DMS79 treated with DMSO at 0.1 percent for 48 hours (cell line): ENCODE data around the gene SPDEF.

Experiments used
- DNase-seq: peaks from one replicate; lab custom pipeline; 2025; lab: John Stamatoyannopoulos, UW

SPDEF gene

DNA sequence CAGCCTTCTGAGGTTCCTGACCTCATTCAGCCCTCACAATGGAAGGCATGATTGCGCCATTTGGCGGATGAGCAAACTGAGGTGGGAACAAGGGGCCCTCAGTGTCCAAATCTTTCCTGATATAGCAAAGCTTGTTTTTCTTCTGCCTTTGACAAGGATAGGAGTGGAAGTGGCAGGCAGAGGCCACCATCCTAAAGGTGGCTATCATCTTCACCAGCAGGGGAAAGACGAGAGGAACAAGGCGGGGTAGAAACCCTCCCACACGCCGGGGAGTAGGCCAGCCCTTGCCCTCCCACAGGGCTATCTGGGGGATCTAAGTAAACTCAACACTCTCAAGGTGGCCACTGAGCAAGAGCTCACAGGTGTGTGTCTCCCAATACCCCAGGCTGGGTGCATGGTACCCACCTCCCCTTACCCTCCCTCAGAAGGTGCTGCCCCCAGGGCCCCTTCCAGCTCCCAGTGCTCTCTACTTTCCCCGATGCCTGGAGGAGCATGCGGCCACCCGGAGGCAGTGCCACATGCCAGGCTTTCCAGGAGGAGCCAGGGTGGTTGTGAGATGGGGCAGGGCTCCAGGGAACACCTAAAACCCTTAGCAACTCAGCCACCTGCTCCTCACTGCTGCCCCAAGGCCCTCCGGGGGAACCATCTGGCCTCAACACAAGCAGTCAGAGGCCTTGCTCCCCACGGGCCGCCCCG is 11.2 kb downstream of the SPDEF start:
- DNase-seq: no peak

DNA sequence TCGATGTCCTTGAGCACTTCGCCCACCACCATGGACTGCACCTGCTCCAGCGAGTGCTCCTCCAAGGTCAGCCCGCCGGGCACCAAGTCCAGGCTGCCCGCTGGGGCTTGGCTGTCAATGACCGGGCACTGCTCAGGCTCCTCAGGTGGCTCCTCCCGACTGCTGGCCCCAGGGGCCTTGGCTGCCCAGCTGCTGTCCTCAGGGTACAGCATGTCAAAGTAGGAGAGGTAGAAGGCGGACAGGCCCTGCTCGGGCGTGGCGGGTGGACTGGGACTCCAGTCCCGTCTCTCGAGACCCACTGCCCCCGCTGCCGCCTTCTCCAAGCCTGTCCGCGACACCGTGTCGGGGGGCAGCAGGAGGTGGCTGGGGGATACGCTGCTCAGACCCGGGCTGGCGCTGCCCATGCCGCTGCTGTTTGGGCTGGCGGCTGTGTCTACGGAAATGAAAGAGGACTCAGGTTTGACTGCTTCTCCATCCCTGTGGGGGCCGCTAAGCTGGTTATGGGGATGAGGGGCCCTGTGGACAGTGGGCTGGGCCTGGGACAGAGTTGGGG is 12.0 kb downstream of the SPDEF start:
- no peak for DNase-seq

DNA sequence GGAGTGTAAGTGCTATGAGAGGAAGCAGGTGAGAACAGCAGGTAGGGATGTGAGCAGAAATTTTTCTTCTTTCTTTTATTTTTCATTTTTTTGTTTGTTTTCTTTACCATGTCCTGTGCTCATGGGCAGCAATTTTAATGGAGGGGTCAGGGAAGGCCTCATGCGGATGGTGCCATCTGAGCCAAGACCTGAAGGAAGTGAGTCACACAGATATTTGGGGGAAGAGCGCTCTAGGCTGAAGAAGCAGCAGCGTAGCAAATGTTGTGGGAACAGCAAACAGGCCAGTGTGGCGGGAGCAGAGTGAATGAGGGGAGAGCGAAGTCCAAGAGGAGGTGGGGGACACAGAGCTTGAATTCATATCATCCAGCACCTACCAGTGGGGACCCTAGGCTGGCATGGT is 12.7 kb downstream of the SPDEF start:
- DNase-seq: no peak

DNA sequence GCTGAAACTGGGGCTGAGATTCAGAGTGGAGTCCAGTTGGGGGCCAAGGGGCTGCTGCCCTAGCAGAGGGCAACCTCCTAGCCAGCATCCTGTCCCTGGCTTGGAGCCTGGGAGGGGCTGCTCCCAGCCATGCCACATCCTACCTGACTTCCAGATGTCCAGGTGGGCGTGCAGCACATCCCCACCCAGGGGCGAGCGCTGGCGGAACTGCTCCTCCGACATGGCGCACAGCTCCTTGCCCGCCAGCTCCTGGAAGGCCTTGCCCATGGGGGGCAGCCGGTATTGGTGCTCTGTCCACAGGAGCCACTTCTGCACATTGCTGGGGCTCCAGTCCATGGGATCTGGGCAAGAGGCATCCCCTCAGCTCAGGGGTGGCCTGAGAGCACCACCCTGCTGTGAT is 15.3 kb downstream of the SPDEF start:
- DNase-seq: no peak

DNA sequence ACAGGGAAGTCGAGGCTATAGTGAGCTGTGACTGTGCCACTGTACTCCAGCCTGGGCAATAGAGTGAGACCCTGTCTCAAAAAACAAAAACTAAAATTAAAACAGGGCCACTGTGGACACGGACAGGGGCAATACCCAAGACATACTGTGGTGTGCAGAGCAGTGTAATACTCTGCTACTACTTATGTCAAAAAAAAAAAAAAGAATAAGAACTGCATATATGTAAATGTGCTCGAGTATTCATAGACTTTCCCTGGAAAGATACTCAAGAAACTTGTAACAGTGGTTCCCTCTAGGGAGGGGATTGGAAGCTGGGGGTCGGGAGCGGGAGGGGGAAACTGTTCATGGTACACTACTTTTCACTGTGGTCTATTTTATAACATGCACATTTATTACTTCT is 15.9 kb downstream of the SPDEF start:
- no peak for DNase-seq

DNA sequence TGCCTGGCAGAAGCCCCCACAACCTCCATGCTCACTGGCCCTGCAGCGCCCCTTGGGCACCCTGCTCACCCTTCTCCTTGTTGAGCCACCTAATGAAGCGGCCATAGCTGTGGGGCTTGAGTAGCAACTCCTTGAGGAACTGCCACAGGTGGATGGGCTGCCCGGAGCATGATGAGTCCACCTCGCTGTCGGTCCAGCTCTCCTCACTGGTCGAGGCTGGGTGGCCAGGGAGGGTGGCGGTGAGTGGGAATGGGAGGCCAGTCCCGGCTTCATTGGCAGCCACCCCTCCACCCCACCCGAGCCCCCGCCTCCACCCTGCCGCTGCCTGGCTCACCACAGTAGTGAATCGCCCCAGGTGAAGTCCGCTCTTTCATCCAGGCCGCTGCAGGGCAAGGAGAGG is 16.9 kb downstream of the SPDEF start:
- DNase-seq: no peak

DNA sequence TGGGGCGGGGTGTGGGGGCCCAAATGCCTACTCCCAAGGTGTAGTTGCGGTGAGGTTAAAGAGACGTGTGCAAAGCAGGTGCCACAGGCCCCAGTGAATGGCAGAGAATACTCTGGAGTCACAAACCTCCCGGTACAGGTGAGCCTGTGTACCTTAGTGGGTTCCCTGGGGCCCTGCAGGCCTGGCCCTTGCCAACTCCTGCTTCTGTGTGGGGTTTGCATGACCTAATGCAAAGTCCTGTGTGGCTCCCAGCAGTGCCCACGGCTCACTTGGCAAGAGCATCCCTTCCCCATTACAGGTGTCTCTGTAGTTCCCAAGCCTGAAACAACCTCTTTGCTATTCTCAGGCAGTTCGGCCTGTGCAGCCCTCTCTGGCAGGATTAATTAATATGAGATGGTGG is 17.5 kb downstream of the SPDEF start:
- peak; percentile 17 for DNase-seq

DNA sequence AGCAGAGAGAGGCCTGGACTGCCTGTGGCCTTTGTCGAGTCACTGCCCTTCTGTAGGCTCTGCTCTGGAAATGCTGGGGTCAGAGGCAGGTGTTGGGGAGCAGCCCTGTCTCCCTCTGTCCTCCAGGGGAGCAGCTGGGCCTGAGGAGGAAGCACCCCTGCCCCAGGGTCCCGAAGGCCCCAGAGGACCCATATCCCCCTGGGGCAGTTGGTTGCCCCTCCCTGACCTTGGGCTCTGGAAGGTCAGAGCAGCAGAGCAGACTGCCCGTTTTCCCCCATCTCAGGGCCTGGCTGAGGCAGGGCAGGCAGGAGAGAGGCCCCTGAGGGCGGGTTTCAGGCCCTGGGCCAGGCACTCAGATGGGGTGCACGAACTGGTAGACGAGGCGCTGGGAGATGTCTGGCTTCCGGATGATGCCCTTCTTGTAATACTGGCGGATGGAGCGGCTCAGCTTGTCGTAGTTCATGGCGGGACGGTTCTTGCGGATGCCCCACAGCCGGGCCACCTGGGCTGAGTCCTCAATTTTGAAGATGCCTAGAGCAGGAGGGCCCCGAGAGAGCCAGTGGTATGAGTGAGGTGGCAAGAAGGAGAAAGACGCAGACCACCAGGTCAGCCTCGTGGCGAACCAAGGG is 18.1 kb downstream of the SPDEF start:
- no peak for DNase-seq

DNA sequence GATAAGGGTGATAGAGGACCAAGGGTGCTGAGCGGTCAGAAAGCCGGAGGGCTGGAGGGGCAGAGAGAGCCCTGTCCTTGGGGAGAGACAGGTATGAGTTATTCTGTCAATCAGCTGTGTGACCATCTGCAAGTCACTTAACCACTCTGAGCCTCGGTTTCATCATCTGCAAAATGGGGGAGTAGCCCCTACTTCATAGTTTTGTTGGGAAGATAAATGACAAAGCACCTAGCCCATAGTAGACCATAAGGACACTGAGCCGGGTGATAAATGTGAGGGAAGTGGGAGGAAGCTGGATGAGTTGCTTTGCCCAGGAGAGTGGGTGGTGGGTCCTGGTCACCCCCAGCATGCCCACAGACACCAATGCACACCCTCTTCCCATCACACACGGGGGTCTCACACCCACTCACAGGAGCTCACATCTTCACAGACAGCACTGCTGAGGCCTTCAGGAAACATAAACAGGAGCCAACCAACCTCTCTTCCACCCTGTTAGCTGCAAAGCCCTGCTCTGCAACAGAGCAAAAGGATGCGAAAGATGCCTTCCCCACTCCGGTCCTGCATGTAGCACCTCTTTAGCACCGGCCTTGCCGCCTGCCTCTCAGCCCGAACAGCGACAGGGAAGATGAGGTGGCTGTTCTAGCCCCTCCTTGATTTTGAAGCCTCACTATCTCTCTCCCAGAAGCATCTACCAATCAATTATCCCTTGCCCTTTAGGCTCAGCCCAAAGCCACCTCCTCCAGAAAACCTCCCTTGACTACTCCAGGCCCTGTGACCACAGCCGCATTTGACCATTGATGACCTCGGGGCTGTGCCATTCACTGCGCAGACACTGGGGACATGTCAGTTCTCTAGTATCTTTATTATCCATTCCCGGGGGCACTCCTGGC is 18.9 kb downstream of the SPDEF start:
- no peak for DNase-seq

DNA sequence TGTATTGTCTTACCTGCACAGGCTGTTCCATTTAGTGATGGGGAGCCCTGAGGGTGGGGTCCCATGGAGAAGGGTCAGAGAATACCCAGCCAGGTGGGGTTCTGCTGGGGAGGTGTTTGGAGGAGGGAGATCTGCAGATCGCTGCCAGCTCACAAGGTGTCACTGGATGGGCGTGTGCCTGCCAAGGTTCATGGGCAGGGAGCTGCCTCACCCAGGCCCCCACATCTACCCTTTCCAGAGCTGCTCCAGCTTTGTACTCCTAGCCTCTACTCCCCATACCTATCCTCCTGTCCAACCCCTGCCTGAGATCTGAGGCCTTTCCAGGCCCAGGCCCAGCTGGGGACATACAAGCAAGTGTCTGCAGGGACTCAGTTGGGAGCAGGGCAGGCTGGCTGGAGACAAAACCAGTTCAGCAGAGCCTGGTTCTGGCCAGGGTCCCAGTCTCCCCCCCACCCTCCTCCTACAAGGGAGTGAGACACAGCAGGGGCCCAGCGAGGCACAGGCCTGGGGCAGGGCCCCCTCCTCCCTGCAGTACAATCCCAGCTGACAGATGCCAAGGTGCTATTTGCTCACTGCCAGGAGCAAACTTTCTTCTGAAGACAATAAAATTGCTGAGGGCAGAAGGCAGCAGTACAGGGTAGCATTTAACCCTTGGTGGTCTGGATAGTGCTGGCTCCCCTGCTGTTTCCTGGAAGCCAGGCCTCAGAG is 19.7 kb downstream of the SPDEF start:
- peak; percentile 43 for DNase-seq

DNA sequence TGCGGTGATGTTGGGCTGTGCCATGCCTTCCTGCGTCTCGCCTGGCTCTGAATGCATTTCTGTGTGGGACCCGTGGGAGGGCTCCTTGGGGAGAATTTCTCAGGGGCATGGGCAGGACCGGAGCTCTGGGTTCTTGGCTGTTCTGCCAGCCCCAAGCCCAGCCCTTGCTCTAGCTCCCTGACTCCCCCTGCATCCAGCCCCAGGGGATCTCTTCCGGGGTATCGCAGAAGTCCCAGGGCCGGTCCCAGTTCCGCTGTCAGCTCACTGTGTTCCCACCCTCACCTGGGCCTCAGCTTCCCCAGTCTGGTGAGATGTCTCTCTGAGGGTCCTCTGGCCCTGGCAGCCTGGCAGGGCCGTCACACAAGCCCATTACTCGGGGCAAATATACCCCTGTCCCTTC is 20.5 kb downstream of the SPDEF start:
- DNase-seq: no peak

DNA sequence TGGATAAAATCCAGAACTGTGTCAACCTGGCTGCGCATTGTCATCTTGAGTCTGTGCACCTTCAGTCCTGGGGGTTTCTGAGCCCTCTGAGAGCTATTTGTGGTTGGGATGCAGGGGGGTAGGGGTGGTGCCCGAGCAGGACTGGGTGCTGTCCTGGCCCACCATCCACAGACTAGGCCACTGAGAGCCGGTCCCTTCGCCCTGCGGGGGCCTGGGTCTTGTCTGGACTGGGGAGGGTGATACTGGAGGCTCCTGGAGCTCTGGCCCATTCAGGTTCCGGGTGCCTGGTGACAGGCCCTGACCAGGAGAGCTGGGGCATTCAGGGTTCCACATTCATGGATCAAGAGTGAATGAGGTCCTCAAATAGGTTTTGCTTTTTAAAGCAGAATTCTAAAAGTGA is 20.9 kb downstream of the SPDEF start:
- no peak for DNase-seq

DNA sequence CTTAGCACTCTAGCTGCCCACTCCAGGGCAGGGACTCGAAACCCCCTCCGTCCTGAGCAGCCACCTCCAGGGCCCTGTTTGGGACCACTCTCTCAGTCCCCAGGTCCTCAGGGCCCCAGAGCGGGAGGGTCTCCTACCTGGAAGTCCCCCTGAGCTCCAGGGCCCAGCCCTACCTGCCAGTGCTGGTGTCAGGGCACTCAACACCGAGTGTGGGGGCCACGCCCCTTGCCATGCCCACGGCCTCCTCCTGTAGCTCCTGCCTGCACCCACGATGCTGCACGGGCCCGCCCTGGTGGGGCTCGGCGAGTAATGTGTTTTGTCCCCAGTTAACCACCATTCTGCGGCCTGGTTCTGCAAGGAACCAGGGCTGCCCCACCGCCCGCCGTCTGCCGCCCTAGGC is 21.5 kb downstream of the SPDEF start:
- DNase-seq: no peak

DNA sequence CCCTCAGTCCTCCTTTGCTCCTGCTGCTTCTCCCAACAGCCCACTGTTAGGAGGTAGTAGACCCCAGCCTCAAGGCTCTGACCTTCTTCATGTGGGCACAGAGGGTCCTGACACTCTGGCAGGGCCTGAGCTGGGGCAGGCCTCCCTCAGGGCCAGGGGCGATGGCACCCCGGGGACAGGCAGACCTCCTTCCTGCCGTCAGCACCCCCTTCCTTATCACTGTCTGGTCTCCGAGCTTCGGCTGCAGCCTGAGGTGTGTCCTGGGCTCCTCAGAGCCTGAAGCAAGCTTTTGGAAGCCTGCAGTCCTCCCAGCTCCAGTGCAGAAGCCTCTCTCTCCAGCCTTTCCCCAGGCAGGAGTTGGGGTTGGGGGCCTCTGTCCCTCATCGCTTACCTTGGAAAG is 22.0 kb downstream of the SPDEF start:
- DNase-seq: no peak

DNA sequence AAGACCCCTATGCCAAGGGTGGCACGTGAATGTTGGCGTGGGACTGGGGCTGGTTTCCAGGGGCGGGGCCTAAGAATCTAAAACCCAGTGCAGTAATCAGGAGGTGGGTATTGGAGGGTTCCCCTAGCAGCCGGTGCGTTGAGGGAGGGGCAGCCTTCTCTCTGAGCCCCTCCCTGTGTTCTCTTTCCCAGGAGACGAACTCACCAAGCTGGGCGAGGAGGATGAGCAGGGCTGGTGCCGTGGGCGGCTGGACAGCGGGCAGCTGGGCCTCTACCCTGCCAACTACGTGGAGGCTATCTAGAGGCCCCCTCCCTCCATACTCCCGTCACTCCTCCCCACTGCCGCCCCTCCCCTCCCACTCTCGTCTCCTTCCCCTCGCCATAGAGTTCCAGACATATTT is 23.9 kb downstream of the SPDEF start:
- DNase-seq: no peak

DNA sequence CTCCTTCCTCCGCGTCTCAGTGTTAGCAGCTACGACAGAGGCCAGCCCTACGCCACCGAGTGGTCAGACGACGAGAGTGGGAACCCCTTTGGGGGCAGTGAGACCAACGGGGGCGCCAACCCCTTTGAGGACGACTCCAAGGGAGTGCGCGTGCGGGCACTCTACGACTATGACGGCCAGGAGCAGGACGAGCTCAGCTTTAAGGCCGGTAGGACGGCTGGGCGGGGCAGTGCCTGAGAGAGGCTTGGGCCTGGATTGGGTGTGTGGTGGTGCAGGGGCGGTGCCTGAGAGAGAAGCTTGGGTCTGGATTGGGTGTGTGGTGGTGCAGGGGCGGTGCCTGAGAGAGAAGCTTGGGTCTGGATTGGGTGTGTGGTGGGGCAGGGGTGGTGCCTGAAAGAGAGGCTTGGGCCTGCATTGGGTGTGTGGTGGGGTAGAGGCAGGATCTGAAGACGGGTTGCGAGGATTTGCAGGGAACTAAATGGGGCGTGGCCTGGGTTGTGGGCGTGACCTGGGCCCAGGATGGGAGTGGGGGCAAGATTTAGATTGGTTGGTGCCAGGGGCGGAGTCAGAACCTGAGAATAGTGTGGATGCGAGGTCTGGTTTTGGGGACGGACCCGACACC is 24.4 kb downstream of the SPDEF start:
- DNase-seq: no peak

DNA sequence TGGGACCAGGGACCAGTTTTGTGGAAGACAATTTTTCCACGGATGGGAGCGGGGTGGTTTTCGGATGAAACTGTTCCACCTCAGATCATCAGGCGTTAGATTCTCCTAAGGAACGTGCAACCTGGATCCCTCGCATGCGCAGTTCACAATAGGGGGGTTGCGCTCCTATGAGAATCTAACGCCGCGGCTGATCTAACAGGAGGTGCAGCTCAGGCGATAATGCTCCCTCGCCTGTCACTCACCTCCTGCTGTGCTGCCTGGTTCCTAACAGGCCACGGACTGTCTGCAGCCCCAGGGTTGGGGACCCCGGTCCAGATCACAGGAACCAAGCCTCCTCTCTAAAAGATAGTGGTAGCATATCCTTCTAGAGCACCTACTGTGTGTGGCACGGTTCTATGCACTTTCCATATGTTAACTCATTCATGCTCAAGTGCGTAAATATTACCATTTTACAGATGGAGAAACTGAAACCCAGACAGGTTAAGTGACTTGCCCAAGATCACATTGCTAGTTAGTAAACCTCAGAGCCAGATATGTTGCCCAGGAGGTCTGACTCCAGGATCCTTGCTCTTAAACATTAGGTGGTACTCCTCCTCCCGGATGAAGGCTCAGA is 25.3 kb downstream of the SPDEF start:
- no peak for DNase-seq

DNA sequence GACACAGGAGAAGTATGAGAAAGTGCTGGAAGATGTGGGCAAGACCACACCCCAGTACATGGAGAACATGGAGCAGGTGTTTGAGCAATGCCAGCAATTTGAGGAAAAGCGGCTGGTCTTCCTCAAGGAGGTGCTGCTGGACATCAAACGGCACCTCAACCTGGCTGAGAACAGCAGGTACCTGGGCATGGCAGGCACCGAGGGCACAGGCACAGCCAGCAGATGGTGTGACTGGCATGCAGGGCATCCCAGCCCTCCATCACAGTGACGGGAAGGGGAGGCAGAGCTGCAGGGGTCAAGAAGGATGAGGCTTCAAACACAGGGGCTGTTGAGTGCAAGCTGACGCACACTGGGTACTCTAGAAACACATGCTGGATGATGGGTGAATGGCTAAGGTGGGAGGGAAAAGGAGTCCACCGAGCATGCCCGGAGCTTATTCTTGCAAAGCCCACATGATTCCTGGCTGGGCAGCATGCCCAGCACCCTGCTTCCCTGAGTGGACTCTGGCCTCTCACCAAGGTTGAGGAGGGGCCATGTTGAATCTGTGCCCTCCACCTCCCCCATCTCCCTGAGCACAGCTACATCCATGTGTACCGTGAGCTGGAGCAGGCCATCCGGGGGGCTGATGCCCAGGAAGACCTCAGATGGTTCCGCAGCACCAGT is 26.3 kb downstream of the SPDEF start:
- peak; percentile 35 for DNase-seq

DNA sequence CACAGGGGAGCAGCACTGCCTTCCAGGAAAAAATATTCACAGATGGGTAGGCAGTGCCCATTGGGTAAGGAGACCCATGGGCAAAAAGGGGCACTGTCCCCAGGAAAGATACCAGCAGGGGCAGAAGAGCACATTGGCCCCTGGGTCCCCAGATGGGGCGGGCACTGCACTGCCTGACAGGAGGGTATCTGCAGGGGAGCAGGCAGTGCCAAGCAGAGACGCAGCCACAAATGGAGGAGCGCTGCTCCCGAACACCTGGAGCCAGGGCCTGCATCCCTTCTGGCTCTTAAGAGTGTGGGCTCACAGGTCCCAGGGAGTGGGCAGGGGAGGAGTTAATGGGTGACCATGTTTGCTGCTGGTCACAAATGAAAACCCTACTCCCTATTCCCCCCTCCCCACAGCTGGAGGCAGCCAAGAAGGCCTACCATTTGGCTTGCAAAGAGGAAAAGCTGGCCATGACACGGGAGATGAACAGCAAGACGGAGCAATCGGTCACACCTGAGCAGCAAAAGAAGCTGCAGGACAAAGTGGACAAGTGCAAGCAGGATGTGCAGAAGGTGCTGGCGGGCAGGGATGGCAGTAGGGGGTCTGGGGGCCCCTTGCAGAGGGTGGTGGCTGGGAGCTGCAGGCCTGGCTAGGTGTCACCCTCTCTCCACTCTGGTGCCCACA is 27.0 kb downstream of the SPDEF start:
- no peak for DNase-seq
